NT2/D1 (cell line): ENCODE measurements around the gene STPG2.

Source experiments
- DNase-seq: peaks from one replicate; pipeline ENCODE4 v3.0.0-alpha.2; 2011; ENCODE audit warnings: low read depth, low spot score
- H3K27me3 ChIP-seq: 2 replicates; pipeline ENCODE4 v1.6.0; 2011; ENCODE audit warnings: mild to moderate bottlenecking; ENCODE audit not compliant: insufficient read length, insufficient read depth
- H3K36me3 ChIP-seq: 2 replicates; pipeline ENCODE4 v1.6.1; 2011; ENCODE audit warnings: mild to moderate bottlenecking, low read length, mixed read lengths; ENCODE audit not compliant: insufficient read depth, insufficient read length
- H3K4me1 ChIP-seq: 2 replicates; pipeline ENCODE4 v1.5.1; 2011; ENCODE audit not compliant: insufficient read depth, insufficient read length
- H3K4me3 ChIP-seq: 2 replicates; pipeline ENCODE4 v1.5.1; 2011; ENCODE audit warnings: low read depth; ENCODE audit not compliant: insufficient read length
- H3K9ac ChIP-seq: 2 replicates; pipeline ENCODE4 v1.6.0; 2011; ENCODE audit warnings: low read depth; ENCODE audit not compliant: insufficient read length
- H3K9me3 ChIP-seq: 2 replicates; pipeline ENCODE4 v1.5.1; 2011; ENCODE audit warnings: mild to moderate bottlenecking, low read length; ENCODE audit not compliant: insufficient read depth
- SUZ12 ChIP-seq: IDR thresholded peaks from 2 replicates; pipeline ENCODE4 v1.6.1; 2011; ENCODE audit not compliant: insufficient read length, insufficient read depth; ENCODE audit errors: extremely low read depth
- YY1 ChIP-seq: IDR thresholded peaks from 2 replicates; pipeline ENCODE4 v1.6.1; 2011; ENCODE audit not compliant: insufficient read length, insufficient read depth
- ZNF274 ChIP-seq: IDR thresholded peaks from 2 replicates; pipeline ENCODE4 v1.6.1; 2011; ENCODE audit warnings: mild to moderate bottlenecking, low read depth, low read length

STPG2 gene

DNA sequence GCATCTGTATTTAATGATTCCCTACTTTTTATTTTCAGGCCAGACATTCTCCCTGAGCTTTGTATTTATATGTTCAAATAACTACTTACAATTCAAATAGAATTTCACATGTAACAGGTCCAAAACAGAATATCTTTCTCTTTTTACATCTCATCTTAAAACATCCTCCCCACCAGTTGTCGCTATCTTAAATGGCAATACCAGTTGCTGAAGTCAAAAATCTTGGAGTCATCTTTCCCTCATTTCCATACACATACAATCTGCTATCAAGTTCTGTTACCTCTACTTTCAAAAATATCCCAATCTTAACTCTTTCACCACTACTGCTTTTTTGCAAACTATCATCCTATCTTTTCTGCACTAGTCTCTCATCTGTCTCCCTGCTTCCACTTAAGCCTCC lies 330.5 kb downstream of the STPG2 start:
- DNase-seq: no peak
- Histone ChIP-seq H3K27me3 (no peaks in the 10 kb centered on the region), H3K9me3 (no peaks in the 10 kb centered on the region), H3K36me3 (no peaks in the 10 kb centered on the region), H3K9ac (no peak overlapping the region), H3K4me1 (no peaks in the 10 kb centered on the region), H3K4me3 (no peak overlapping the region)
- TF ChIP-seq ZNF274 (no peak), SUZ12 (no peak)

DNA sequence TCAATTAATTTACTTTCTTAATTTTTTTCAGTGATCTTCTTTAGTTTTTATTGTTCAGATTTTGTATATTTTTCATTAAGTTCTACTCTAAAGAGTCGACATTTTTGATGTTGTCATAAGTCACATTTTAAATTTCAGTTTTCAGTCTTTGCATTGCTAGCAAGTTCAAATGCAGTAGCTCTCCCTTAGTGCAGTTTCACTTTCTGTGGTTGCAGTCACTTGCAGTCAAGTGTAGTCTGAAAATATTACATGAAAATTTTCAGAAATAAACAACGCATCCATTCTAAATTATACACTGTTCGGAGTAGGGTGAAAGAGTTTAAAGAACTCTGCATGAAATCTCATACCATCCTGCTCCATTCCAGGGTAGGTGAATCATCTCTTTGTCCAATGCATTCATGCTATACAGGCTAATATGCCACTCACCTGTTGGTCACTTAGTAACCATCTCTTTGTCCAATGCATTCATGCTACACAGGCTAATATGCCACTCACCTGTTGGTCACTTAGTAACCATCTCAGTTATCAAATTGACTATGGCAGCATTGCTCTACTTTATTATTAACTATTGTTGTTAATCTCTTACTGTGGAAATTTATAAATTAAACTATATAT lies 356.9 kb downstream of the STPG2 start:
- H3K4me1 ChIP-seq: no peaks in the 10 kb centered on the region
- H3K4me3 ChIP-seq: no peak overlapping the region
- no peaks in the 10 kb centered on the region for H3K36me3 ChIP-seq
- no peak overlapping the region for H3K9ac ChIP-seq
- TF ChIP-seq YY1 (no peak), ZNF274 (no peak), SUZ12 (no peak)
- no peaks in the 10 kb centered on the region for H3K27me3 ChIP-seq
- H3K9me3 ChIP-seq: no peaks in the 10 kb centered on the region
- no peak for DNase-seq

- no peak for TF ChIP-seq SUZ12
- TF ChIP-seq YY1: no peak
- no peak for TF ChIP-seq ZNF274
- Histone ChIP-seq H3K27me3 (no peaks in the 10 kb centered on the region), H3K9me3 (no peaks in the 10 kb centered on the region), H3K4me1 (no peaks in the 10 kb centered on the region), H3K36me3 (no peaks in the 10 kb centered on the region), H3K9ac (no peak overlapping the region), H3K4me3 (no peak overlapping the region)
- DNase-seq: no peak
Observed at GRCh38 chr4:97778174-97778573, 365.1 kb downstream of the STPG2 start.

GRCh38 chr4:97774347-97774989 lies 368.8 kb downstream of the STPG2 start:
- TF ChIP-seq ZNF274 (no peak), YY1 (no peak), SUZ12 (no peak)
- DNase-seq: no peak
- no peaks in the 10 kb centered on the region for H3K9me3 ChIP-seq
- no peak overlapping the region for H3K4me3 ChIP-seq
- no peaks in the 10 kb centered on the region for H3K36me3 ChIP-seq
- H3K4me1 ChIP-seq: no peaks in the 10 kb centered on the region
- H3K9ac ChIP-seq: no peak overlapping the region
- H3K27me3 ChIP-seq: no peaks in the 10 kb centered on the region

DNA sequence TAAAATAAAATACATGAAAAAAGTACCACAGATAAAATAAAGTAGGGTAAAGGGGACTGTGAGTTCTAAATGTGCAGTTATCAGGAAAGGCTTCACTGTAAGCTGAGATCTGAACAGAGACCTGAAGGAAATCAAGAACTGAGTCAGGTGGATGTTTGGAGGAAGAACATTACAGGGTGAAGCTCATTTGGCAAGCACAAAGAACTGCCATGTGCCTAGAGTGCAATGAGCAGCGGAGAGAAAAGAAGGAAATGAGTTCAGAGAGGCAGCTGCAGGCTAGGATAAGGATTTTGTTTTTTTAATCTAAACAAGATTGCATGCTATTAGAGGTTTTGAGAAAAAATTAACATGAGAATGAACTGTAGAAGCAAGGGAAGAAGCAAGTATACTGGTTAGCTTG lies 373.1 kb downstream of the STPG2 start:
- Histone ChIP-seq H3K36me3 (no peaks in the 10 kb centered on the region), H3K9ac (no peak overlapping the region), H3K9me3 (no peaks in the 10 kb centered on the region), H3K4me3 (no peak overlapping the region), H3K4me1 (no peaks in the 10 kb centered on the region), H3K27me3 (no peaks in the 10 kb centered on the region)
- DNase-seq: no peak
- TF ChIP-seq YY1: no peak
- TF ChIP-seq SUZ12: no peak
- no peak for TF ChIP-seq ZNF274

- H3K36me3 ChIP-seq: no peaks in the 10 kb centered on the region
- H3K4me1 ChIP-seq: no peaks in the 10 kb centered on the region
- DNase-seq: no peak
- no peak for TF ChIP-seq SUZ12
- no peak for TF ChIP-seq YY1
- TF ChIP-seq ZNF274: no peak
- no peak overlapping the region for H3K4me3 ChIP-seq
- no peak overlapping the region for H3K9ac ChIP-seq
- no peaks in the 10 kb centered on the region for H3K27me3 ChIP-seq
- no peaks in the 10 kb centered on the region for H3K9me3 ChIP-seq
Observed at GRCh38 chr4:97762115-97762512, 381.2 kb downstream of the STPG2 start.

GRCh38 chr4:97761445-97762114 lies 381.7 kb downstream of the STPG2 start:
- no peak for TF ChIP-seq YY1
- TF ChIP-seq SUZ12: no peak
- no peak for TF ChIP-seq ZNF274
- no peak for DNase-seq
- no peaks in the 10 kb centered on the region for H3K27me3 ChIP-seq
- H3K36me3 ChIP-seq: no peaks in the 10 kb centered on the region
- no peak overlapping the region for H3K9ac ChIP-seq
- H3K4me3 ChIP-seq: no peak overlapping the region
- no peaks in the 10 kb centered on the region for H3K9me3 ChIP-seq
- H3K4me1 ChIP-seq: no peaks in the 10 kb centered on the region
